ENCODE data around the gene GIMAP6. TPM values are rescaled to one million over a fixed set of nuclear protein-coding genes. Genes with fewer than 3 reads are reported as not detected.

Gene GIMAP6
- total and polyA plus RNA-seq, 2 of the 8 experiments (the other 6 are each of a cell fraction or from before 2014, with no cell fraction given) = not detected

- H3K18ac ChIP-seq (ENCODE audit: extremely low read depth, low read length) = no peak overlapping the region
- H3K56ac ChIP-seq (replicated peaks; ENCODE audit: insufficient read length, low read depth, low read length) = no peak overlapping the region
- ChIA-PET CTCF (ENCODE audit: partially characterized antibody) (interaction anchor here (1.2 kb wide), 1 partner anchor 138 kb away, joined by 6 read pairs; no protein-coding TSS in a partner anchor), POLR2A (ENCODE audit: partially characterized antibody) (no interaction called here)
- no peak overlapping the region for H3K4ac ChIP-seq (replicated peaks; ENCODE audit: insufficient read length, low read depth, low read length)
- H2BK5ac ChIP-seq (ENCODE audit: low read depth, low read length) = no peak overlapping the region
- no peak overlapping the region for H2BK120ac ChIP-seq (replicated peaks; ENCODE audit: low read depth, low read length)
- peaks cover under 1% of the 10 kb centered on the region in 2 experiments; a peak in 1 of 4 replicates for H3K9me3 ChIP-seq (ENCODE audit: insufficient read depth in 2 of 2, low read depth in 1 of 2, low read length in 1 of 2)
- no peaks in the 10 kb centered on the region for H3K36me3 ChIP-seq (ENCODE audit: control insufficient read depth in 2 of 4, insufficient read depth in 4 of 4, low read length in 3 of 4)
- H3K27me3 ChIP-seq (replicated peaks in 1 of 4; ENCODE audit: control insufficient read depth in 3 of 4, extremely low read depth in 1 of 4, insufficient read depth in 3 of 4, low read length in 3 of 4) = no peaks in the 10 kb centered on the region; a peak in 1 of 7 replicates
- H3K4me1 ChIP-seq (replicated peaks in 1 of 4; ENCODE audit: control insufficient read depth in 3 of 4, insufficient read depth in 4 of 4, low read length in 3 of 4) = no peaks in the 10 kb centered on the region
- no peak overlapping the region for H2AFZ ChIP-seq (ENCODE audit: low read length)
- H3K9ac ChIP-seq (replicated peaks in 1 of 4; ENCODE audit: extremely low read depth in 1 of 4, low read depth in 3 of 4, low read length in 3 of 4) = no peak overlapping the region
- H3K4me2 ChIP-seq (ENCODE audit: insufficient read depth in 1 of 2, low read depth in 2 of 2, low read length in 2 of 2) = no peak overlapping the region
- no peaks in the 10 kb centered on the region for H3K79me1 ChIP-seq (ENCODE audit: low read depth, low read length)
- FAIRE-seq (no peak), DNase-seq (ENCODE audit: low read depth in 1 of 2, low spot score in 2 of 2) (no peak)
- H3K79me2 ChIP-seq (ENCODE audit: control insufficient read depth in 1 of 2, insufficient read depth in 2 of 2, low read length in 2 of 2) = no peaks in the 10 kb centered on the region
- H3K23ac ChIP-seq (ENCODE audit: insufficient read length) = no peak overlapping the region
- H4K5ac ChIP-seq (ENCODE audit: insufficient read length, low read depth, low read length) = no peak overlapping the region
- no peaks in the 10 kb centered on the region for H4K20me1 ChIP-seq (replicated peaks in 1 of 2; ENCODE audit: control insufficient read depth in 1 of 2, insufficient read depth in 2 of 2, low read length in 2 of 2)
- no peak for TF ChIP-seq PHF8 (conservative IDR thresholded peaks at IDR 0.05; ENCODE audit: low read depth, low read length)
- no peak overlapping the region for H3K27ac ChIP-seq (ENCODE audit: low read depth, low read length)
- H3K14ac ChIP-seq (ENCODE audit: insufficient read length) = no peak overlapping the region
- WGBS, 2 experiments (ENCODE audit: extremely low coverage in 1 of 2, insufficient coverage in 1 of 2, insufficient read length in 1 of 2, insufficient replicate concordance in 2 of 2, low coverage in 1 of 2, low lambda C conversion rate in 2 of 2, missing lambda C conversion rate in 1 of 2) = 91% methylated on average over 4 of the region's 4 CpGs; no CpG with 5 or more reads in 1 of the 2 experiments
- H3K23me2 ChIP-seq (ENCODE audit: low read depth, low read length) = no peaks in the 10 kb centered on the region
- H2BK15ac ChIP-seq (ENCODE audit: low read length) = no peak overlapping the region
- no peak overlapping the region for H2BK12ac ChIP-seq (ENCODE audit: low read depth, low read length)
- H4K8ac ChIP-seq (ENCODE audit: extremely low read depth, insufficient read depth, low read length) = no peak overlapping the region
- H4K91ac ChIP-seq (replicated peaks; ENCODE audit: insufficient read length, low read length) = no peak overlapping the region
- H2AK5ac ChIP-seq (ENCODE audit: low read depth, low read length) = no peak overlapping the region
- H3K4me3 ChIP-seq (ENCODE audit: extremely low read depth in 1 of 4, insufficient read depth in 2 of 4, low read depth in 3 of 4, low read length in 4 of 4) = no peak overlapping the region
- H2BK20ac ChIP-seq (ENCODE audit: low read length) = no peak overlapping the region
Observed at GRCh38 chr7:150586068-150586784, 46.0 kb downstream of the GIMAP6 start.

Measured in H1 (cell line).